GM21381 (cell line): Measurements from ENCODE around the gene UTS2.

Experiments
- ATAC-seq: cut with Tn5 transposase; IDR thresholded peaks from one replicate; pipeline ENCODE4 v1.9.1; 2021; ENCODE audit warnings: mild to moderate bottlenecking, moderate library complexity; ENCODE audit not compliant: unreplicated experiment

Gene UTS2, protein sequence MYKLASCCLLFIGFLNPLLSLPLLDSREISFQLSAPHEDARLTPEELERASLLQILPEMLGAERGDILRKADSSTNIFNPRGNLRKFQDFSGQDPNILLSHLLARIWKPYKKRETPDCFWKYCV

DNA sequence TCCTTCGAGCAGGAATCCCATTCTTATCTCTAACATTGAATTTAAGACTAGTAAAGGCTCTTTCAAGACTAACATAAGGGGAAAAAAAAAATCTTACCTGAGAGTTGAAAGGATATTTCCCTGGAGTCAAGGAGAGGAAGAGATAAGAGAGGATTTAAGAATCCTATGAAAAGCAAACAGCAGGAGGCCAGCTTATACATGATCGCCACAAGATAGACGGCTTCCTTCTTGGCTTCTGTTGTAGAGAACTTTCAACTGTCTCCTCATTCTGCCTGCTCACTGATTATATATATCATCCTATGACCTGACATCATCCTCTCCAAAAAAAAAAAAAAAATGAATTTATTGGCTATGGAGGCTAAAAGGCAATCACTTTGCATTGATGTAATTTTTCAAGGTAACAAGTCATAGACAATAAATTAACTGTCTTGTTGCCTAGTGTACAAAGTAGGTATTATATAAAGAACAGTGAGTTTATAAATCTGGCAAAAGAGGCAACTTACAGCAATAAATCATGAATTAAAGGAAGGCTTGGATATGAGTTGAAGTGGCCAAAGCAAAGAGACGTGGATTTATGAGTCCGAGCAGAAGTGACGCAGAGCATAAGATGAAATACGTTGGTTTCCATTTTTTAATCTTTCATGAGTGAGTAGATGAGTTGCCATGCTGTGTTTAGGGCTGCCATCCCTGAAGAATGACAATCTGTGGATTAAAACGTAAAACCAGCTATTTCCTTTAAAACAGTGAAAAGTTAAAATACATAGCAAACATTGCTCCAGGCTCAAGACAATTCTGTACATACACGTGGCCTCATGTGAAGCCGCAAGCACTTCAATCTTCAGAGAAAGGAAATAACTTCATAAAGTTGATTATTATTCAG, at the start of gene UTS2:
TSS of gene UTS2 (minus strand) at position 262 of the 880 bp plus-strand sequence. CDS start at position 200, 62 bp downstream.
- ATAC-seq: no peak

DNA sequence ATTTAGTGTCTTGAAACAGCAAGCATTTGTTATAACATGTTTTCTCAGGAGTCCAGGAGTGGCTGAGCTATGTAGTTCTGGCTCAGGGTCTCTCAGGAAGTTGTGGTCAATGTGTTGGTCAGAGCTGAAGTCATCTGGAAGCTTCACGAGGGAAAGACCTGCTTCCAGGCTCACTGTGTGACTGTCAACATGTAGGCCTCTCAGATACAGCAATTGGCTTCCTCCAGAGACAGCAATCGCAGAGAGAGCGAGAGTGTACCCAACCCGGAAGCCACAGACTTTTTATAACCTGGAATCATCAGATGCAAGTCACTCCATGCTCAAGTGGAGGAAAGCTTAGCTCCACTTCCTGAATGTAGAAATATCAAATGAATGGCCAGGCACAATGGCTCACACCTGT, 46.9 kb upstream of the UTS2 start:
- ATAC-seq: no peak

DNA sequence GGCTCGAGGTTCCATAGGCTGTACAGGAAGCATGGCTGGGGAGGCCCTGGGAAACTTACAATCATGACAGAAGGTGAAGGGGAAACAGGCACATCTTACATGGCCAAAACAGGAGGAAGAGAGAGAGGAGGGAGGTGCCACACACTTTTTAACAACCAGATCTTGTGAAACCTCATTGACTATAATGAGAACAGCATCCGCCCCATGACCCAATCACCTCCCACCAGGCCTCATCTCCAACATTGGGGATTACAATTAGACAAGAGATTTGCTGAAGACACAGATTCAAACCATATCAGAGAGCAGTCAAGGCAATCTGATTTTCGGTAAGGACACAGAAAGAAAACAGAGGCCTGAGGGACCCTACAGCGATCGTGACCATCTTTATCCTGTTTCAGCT, 46.1 kb upstream of the UTS2 start:
- no peak for ATAC-seq

DNA sequence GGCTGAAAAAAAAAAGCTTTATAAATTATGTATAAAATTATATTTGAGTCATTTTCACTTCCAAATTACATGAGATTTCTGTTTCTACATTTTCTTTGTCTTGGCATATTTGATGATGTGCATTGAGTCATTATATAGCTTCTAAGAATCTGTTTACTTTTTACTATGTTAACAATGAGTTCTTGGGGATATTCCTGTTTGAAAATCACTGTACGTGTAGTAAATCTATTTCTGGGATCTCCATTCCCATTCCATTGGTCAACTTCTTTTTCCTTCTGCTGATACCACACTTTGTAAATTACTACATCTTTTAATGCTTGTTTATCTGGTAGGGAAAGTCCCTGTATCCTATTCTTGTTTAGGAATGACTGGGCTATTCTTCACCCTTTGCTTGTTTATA, 44.1 kb upstream of the UTS2 start:
- no peak for ATAC-seq

DNA sequence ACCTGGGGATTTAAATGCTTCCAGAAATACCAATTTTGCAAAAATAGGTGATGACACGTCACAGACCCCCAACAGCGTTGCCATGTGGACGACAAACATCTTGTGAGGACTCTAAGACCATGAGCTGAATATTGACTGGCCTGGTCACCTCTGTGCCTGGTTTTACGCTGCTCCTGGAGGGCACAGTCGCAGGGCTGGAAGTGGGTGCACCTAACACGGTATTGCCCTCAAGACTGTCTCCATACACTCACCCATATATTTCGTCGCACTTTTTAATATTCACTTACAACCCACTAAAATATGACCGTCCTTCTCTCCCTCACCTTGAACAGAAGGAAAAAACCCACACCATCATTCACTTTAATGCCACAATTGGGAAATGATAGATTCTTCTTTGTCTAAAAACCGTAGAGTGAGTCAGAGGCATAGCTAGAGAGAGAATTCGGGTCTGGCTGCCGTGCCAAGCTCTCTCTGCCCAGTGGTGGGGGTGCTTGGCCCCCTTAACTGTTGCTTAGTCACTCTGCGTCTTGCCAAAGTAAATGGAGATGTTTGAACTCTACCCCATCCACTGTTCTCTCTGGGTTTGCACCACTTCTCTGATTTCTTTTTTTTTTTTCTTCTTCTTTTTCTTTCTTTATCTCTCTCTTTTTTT, 40.8 kb upstream of the UTS2 start:
- no peak for ATAC-seq

DNA sequence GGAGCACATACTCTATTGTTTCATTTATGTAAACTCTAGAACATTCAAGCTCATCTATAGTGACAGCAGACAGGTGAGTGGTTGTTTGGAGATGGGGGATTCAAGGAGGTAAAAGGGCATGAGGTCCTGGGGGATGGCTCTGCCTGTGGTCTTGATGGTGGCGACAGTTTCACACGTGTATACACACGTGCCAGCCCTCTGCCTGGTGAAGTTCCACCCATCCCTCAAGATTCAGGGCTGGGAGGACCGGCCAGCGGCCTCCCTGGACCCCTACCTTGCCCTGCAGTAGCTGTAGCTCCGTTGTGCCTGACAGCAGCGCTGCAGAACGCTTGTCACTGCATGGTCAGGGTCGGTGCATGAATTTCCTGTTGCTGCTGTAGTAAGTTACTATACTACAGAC, 38.9 kb upstream of the UTS2 start:
- ATAC-seq: no peak

DNA sequence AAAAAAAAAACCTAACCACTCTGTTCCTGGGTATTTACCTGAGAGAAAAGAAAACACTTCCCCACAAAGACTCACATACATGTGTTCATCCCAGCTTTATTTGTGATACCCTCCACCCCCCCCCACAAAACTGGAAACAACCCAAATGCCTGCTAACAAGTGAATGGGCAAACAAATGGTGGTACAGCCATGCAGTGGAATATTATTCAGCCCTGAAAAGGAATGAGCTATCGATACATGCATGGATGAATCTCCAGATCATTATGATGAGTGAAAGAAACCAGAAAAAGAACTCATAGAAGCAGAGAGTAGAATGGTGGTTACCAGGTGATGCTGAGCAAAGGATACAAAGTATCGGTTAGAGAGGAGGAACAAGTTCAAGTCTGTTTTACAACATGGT, 38.0 kb upstream of the UTS2 start:
- ATAC-seq: no peak

DNA sequence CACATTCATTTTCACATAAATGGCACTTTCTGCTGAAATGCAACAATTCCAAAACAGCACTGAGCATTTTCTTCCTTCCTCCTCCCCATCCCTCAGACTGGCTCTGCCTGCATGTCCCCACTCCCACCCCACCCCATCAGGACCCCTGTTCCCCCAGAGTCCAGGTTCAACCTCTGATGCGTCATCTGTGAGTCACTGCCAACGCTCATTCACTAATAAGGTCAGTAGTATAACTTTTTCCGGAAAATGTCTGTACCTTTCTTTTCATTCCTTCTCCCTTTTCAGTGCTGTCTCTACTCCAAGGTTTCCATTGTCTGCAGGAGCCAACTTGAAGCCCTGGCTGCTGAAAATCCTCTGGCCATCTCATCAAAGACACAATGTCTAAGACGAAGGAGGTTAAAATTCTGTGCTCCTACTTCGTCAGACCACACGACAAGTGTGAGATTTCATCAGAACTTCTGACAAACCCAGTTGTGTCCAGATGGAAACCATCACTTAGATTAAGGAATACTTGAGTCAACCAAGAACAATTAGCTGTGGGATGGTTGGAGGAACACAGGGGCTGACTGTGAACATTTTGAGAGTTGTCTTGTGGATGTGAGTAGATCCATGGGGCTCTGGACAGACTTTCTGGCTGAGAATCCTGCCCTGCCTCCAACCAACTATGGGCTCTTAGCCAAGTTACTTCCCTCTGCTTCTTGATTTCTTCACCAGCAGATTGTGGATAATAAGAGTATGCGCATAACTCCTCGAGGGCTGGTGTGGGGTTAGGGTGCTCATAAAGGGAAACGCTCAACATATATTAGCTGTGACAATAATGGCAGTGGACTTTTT, 35.6 kb upstream of the UTS2 start:
- ATAC-seq: no peak

DNA sequence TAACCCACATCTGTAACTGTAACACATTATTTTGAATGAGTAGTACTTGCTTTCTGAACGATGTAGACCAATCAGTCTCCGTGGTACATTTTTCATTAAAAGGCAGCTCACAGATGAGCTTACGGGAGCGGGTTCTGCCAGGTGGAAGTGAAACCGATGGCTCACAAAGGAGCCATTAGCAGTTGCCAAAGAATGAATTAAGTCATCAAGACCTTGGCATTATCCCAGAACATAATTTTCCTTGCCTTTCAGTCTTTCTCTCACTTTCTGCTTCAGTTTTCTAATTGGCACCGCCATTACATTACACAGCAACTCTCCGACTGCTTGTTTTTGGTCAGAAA, 33.5 kb upstream of the UTS2 start:
- no peak for ATAC-seq

DNA sequence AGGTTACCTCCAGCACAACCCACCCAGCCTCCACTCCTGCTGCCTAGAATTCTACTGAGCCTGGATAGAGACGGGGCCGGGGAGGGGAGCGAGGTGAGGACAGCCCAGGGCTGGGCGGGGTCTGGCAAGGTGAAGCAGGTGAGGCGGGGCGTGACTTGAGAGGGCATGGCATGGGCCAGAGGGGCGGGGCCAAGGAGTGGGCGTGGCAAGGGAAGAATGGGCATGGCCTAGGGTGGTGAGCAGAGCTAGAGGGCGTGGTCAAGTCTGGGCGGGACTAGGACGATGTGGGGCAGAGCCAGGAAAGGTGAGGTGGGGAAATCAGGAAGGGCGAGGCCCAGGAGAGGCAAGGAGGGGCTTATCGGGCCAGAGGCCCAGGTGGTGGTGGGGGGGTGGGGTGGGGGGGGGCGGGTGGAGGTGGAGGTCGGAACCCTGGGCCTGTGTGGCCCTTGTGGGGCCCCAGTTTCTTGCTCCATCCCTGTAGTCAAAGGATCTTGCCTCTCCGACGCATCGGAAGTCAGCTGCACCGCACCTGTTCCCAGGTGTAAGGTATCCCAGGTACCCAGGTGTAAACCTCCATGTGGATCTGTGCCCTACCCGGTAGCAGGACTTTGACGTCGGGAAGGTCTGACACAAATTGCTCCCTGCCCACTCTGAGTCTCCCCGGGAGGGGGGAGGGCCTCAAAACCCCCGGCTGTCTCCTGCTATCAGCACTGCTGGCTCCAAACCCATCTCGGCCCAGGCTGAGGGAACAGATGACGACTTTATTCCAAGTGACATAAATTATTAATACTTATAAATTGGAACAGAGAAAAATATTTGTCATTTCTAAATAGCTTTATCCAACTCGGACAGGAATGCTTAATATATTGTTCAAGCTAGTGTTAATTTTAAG, 32.9 kb upstream of the UTS2 start:
- no peak for ATAC-seq

DNA sequence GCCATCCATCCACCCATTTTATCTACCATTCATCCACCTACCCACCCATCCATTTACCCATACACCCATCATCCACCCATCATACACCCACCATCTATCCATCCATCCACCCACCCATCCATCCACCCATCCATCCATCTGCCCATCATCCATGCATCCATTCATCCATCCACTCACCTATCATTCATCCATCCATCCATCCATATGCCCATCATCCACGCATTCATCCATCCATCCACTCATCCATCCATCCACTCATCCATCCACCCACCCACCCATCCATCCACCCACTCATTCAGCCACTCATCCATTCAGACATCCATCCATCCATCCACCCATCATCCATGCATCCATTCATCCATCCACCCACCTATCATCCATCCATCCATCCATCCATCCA, 31.9 kb upstream of the UTS2 start:
- ATAC-seq: no peak

DNA sequence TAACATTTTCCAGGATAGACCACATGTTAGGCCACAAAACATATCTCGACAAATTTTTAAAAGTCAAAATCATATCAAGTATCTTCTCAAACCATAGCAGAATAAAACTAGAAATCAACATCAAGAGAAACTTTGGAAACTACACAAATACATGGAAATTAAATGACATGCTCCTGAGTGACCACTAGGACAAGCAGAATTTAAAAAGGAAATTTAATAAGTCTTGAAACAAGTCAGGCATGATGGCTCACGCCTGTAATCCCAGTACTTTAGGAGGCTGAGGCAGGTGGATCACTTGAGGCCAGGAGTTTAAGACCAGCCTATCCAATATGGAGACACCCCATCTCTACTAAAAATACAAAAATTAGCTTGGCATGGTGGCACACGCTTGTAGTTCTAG, 26.4 kb upstream of the UTS2 start:
- ATAC-seq: no peak

DNA sequence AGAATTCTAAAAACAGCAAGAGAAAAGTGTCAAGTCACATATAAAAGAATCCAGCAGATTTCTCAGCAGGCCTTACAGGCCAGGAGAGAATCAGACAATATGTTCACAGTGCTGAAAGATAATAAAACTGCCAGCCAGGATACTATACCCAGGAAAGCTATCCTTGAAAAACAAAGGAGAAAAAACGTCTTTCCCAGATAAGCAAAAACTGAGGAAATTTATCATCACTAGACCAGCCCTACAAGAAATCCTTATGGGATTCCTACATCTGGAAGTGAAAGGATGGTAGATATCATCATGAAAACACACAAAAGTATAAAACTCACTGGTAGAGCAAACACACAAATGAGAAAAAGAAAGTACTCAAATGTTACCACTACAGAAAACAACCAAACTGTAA, 25.2 kb upstream of the UTS2 start:
- no peak for ATAC-seq

DNA sequence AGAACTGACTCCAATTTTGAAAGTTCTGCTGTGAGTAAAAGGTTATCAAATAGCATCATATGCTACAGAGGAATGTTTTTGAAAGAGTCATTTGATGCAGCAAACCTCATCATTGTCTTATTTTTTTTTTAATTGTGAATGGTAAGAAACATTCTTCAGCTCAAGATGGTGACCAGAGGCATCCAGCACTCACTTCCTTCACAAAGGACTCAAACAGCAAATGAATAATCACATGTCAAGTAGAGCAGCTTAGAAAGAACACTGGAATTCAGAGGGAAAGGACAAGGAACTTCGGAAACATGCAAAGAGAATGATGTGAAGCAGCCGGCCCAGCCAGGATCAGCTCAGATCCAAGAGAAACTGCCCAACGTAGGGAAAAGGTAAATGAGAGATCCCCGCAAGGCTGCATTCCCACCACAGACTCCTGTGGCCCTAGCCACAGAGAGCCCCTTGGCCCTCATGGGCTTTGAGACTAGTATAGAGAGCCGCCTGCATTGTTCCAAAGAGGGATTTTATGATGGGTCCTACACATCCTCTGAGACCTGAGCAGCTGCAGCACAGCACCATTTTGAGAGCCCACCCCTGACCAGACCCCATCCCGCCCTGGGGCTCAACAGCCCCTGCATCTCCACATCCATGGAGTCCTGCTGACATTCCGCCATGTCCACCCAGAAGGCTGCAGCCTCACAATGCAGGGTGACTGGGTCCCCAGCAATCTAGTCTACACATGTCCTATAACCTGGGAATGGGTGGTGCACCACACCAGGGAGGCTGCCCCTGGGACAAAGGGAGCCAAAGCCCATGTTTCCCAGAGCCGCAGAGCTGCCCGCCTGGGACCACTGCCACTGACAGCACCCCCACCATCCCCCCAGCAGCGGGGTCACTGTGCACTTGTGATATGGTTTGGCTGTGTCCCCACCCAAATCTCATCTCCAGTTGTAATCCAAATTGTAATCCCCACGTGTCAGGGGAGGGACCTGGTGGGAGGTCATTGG, 21.2 kb upstream of the UTS2 start:
- ATAC-seq: no peak

DNA sequence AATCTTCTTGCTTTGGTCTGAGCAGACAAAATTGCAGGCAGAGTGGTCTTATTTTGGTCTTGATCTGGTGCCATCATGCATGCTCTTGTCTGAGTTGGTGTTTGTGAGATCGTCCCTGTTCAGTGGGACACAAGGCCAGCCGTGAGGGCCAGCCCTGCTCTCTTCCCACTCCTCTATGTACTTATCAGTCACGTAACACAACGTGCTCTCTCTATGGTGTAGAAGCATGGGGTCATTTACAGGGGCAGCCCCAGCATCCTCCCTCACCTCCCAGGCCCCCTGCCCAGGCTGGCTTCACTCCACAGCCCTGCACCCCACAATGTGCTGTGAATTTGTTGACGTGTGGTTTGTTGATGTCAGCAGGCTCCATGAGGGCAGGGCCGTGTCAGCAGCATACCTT, 18.3 kb upstream of the UTS2 start:
- no peak for ATAC-seq

DNA sequence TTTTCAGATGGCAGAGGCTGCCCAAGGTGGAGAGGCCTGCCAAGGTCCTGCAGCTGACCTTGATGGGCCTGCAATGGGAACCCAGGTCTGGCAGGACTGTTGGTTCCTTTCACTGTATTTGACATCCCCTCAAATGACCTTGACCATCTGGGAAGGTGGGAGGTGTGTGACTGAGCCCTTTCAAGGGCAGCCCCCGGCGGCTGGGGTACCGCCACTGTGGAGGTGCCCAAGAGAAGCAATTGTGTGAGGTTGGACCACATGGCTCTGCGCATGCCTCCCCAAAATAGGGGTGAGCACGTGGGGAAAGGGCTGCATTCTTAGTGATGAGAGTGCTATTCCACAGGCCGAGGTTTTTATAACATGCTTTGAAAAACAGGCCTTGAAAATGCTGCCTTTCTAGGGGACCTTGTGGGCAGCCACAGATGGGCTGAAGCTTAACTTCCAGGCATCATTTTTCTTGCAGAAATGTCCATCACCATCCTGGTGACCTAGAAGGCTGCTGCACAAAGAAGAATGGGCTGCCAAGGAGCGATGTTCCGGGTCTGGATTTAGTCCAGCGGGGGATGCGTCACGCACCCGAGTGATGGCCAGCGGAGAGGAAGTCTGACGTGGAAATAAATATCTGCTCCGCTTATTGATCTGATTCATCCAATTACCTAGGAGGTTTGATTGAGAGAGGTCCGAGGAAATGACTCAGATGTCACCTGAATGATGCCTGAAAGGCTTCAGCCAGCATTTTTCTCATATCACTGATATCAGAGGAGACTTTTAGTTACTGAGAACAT, 16.5 kb upstream of the UTS2 start:
- no peak for ATAC-seq

DNA sequence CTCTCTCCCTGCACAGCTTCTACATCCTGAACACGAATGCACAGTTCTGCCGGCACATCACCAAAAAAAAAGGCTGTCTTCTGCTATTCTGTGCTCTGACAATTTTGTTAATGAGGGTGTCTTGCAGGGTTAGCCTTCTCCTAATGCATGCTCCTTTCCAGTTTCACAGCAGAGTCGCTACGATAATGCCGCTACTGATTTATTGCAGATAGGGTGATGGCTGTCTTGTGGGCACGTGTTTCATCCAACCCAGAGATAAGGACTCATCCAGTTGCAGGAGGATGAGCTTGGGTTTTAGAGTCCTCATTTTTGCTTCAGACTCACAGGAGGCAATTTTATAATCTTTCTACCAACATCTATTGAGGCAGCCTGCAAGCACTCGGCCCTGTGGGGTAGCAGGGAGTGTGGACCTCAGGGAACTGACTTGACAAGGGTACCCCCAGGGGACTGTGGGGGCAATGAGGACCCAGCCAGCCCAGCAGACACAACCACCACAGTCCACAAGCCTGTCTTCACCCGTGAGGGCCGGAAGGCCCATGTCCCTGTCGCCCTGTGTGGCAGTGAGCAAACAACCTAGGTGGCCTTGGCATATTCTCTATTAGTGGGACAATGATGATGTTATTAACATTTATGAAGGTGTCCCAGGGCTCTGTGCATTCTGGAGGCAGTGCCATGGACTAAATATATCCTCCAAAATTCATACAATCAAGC, 15.4 kb upstream of the UTS2 start:
- no peak for ATAC-seq

DNA sequence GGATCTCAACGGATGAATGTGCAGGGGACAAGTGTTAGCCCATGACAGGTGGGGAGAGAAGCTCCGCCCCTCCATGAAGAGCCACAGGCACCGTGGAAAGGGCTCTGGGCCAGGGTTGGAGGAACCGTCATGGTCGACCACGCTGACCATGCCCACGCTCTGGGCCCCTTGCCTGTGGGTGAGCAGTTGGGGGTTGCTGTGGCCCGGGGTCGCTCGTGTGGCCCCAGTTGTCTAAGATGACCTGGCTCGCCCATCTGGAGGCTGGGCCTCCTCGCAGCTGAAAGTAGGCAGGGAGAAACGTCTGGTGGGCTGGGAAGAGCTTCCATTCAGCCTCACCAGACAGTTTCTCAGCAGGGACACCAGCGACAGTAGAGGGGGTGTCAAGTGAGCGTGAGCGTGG, 13.1 kb upstream of the UTS2 start:
- no peak for ATAC-seq
